B cell (primary cell): Measurements from ENCODE around the gene DLG2. TPM values are rescaled to one million over a fixed set of nuclear protein-coding genes. Genes with fewer than 3 reads are reported as not detected.

Experiments
- ATAC-seq: fragments of 200-7000 bp; cut with Tn5 transposase; one replicate; pipeline ENCODE4 v1.10.0; 2021; ENCODE audit warnings: low read depth, mild to moderate bottlenecking, moderate number of reproducible peaks, moderate library complexity
- CTCF ChIA-PET: fragments of 350-600 bp; sonication (Branson Sonifier 250); formaldehyde crosslinking; loops from one replicate; lab custom pipeline; 2021; ENCODE audit warnings: antibody characterized with exemption, inconsistent platforms; lab: Charles Lee
- POLR2A ChIA-PET: fragments of 350-600 bp; sonication (Branson Sonifier 250); formaldehyde crosslinking; loops from one replicate; lab custom pipeline; 2021; ENCODE audit warnings: antibody characterized with exemption; lab: Charles Lee
- DNase-seq: peaks from one replicate; pipeline ENCODE4 v3.0.0; 2013
- H2AFZ ChIP-seq: 2 replicates; pipeline ENCODE4 v1.6.1; 2012; ENCODE audit warnings: mild to moderate bottlenecking, low read depth, low read length; ENCODE audit not compliant: insufficient read depth, poor library complexity, severe bottlenecking
- H3K27ac ChIP-seq, 2 donors: 1 replicate in 1 of 2; 2 replicates in 1 of 2; pipeline ENCODE4 v1.5.1; 2012 to 2013; ENCODE audit warnings: low read length in 2 of 2, mild to moderate bottlenecking in 2 of 2, moderate library complexity in 1 of 2
- H3K27me3 ChIP-seq, 4 experiments: fragments of 200-600 bp in 1 of 4; sonication (generic) in 1 of 4; replicated peaks in 1 of 4; 1 replicate in 2 of 4; 2 replicates in 2 of 4; pipeline versions ENCODE4 v1.6.1 to v1.7.0; 2013 to 2016; ENCODE audit warnings: low read length in 3 of 4, mild to moderate bottlenecking in 2 of 4, mixed read lengths in 1 of 4, moderate library complexity in 1 of 4; ENCODE audit not compliant: insufficient read depth in 4 of 4, control insufficient read depth in 3 of 4; ENCODE audit errors: control extremely low read depth in 1 of 4
- H3K36me3 ChIP-seq, 2 experiments: replicated peaks in 1 of 2; 1 replicate in 1 of 2; 2 replicates in 1 of 2; pipeline versions ENCODE4 v1.6.1 to v1.7.1; 2013; ENCODE audit warnings: low read length in 1 of 2; ENCODE audit not compliant: insufficient read depth in 2 of 2, control insufficient read depth in 1 of 2; ENCODE audit errors: control extremely low read depth in 1 of 2, extremely low read depth in 1 of 2
- H3K4me1 ChIP-seq, 2 donors: fragments of 200-600 bp in 1 of 2; sonication (generic) in 1 of 2; 1 replicate in 1 of 2; 2 replicates in 1 of 2; pipeline versions ENCODE4 v1.5.1 to v1.6.1; 2013 to 2017; ENCODE audit warnings: low read length in 2 of 2; ENCODE audit not compliant: control insufficient read depth in 2 of 2, insufficient read depth in 2 of 2
- H3K4me2 ChIP-seq: replicated peaks from 2 replicates; pipeline ENCODE3; 2012; ENCODE audit warnings: mild to moderate bottlenecking, low read depth, low read length; ENCODE audit not compliant: poor library complexity, severe bottlenecking
- H3K4me3 ChIP-seq, 5 experiments: fragments of 200-600 bp in 1 of 5; sonication (generic) in 1 of 5; 1 replicate in 3 of 5; 2 replicates in 2 of 5; pipeline versions ENCODE4 v1.5.1 to v1.7.0; 2011 to 2016; ENCODE audit warnings: low read length in 4 of 5, mild to moderate bottlenecking in 4 of 5, low read depth in 2 of 5, control low read depth in 1 of 5, moderate library complexity in 1 of 5; ENCODE audit not compliant: insufficient read depth in 1 of 5; ENCODE audit errors: control extremely low read depth in 1 of 5, extremely low read depth in 1 of 5
- H3K79me2 ChIP-seq: fragments of 200-600 bp; sonication (generic); one replicate; pipeline ENCODE4 v1.6.0; 2016; ENCODE audit warnings: low read length; ENCODE audit not compliant: control insufficient read depth, insufficient read depth
- H3K9ac ChIP-seq: fragments of 200-600 bp; sonication (generic); 2 replicates; pipeline ENCODE4 v1.6.1; 2017; ENCODE audit warnings: mild to moderate bottlenecking, low read length, moderate library complexity
- H3K9me3 ChIP-seq, 3 donors: one replicate each; pipeline versions ENCODE4 v1.6.1 to v1.7.1; 2013; ENCODE audit warnings: low read length in 2 of 3; ENCODE audit not compliant: control insufficient read depth in 2 of 3, insufficient read depth in 1 of 3; ENCODE audit errors: control extremely low read depth in 1 of 3
- H4K20me1 ChIP-seq: 2 replicates; pipeline ENCODE4 v1.6.0; 2012; ENCODE audit warnings: mild to moderate bottlenecking, low read length; ENCODE audit not compliant: insufficient read depth, control insufficient read depth, poor library complexity, severe bottlenecking
- H3K27ac Mint-ChIP-seq: one replicate; pipeline ENCODE4 v1.8.0; 2021; ENCODE audit warnings: mixed read lengths
- H3K27me3 Mint-ChIP-seq: one replicate; pipeline ENCODE4 v1.8.0; 2021; ENCODE audit warnings: mixed read lengths
- H3K4me1 Mint-ChIP-seq: one replicate; pipeline ENCODE4 v1.8.0; 2021; ENCODE audit warnings: mixed read lengths
- H3K4me3 Mint-ChIP-seq: one replicate; pipeline ENCODE4 v1.8.0; 2021; ENCODE audit warnings: mixed read lengths
- H3K9me3 Mint-ChIP-seq: one replicate; pipeline ENCODE4 v1.8.0; 2022; ENCODE audit warnings: mixed read lengths; ENCODE audit not compliant: insufficient read depth
- CTCF ChIP-seq: fragments of 200-600 bp; IDR thresholded peaks from one replicate; pipeline ENCODE4 v1.8.0; 2022; ENCODE audit warnings: antibody characterized with exemption, mild to moderate bottlenecking
- EZH2 ChIP-seq: IDR thresholded peaks from 2 replicates; pipeline ENCODE4 v1.6.1; 2012; ENCODE audit warnings: borderline replicate concordance, low read depth, mild to moderate bottlenecking, moderate library complexity, low read length; ENCODE audit not compliant: insufficient read depth, poor library complexity, severe bottlenecking
- WGBS: methylation state at CpG from one replicate; pipeline ENCODE4 v1.1.5; 2013; ENCODE audit warnings: missing lambda C conversion rate; ENCODE audit not compliant: insufficient coverage; 5-methylcytosine and 5-hydroxymethylcytosine counted together
- intact Hi-C: fragments of 100-400 bp; cut with micrococcal nuclease; formaldehyde crosslinking; loops from one replicate; pipeline ENCODE4 v1.10.0; 2022
- polyA plus RNA-seq: library from polyadenylated mRNA; depleted of rRNA; stranded (reverse); fragments of >200 nt; gene quantifications from 2 replicates; pipeline ENCODE4 v1.2.3, GENCODE V29; 2012
- total RNA-seq, 2 donors: library from RNA; stranded (reverse); fragments of 120-200 nt in 1 of 2; gene quantifications; 1 replicate in 1 of 2; 2 replicates in 1 of 2; pipeline versions ENCODE4 v1.2.3 to v1.2.4, GENCODE V29; 2013 to 2022

The DLG2 gene
- total and polyA plus RNA-seq, 2 donors (not counting 1 experiment from before 2014, with no cell fraction given): 0.54 to 5.4 TPM

- peaks cover 13% of the 10 kb centered on the region for H3K9me3 Mint-ChIP-seq
- H3K27me3 Mint-ChIP-seq: no peaks in the 10 kb centered on the region
- no peaks in the 10 kb centered on the region for H3K36me3 ChIP-seq
- H3K27me3 ChIP-seq: no peaks in the 10 kb centered on the region
- no peak overlapping the region for H3K27ac ChIP-seq
- no peak overlapping the region for H3K4me3 ChIP-seq
- H3K4me2 ChIP-seq: no peak overlapping the region
- H3K4me1 ChIP-seq: peaks cover 0 to 5% of the 10 kb centered on the region in 2 donors
- POLR2A ChIA-PET: no interaction called here
- no peak overlapping the region for H3K4me3 Mint-ChIP-seq
- H3K4me1 Mint-ChIP-seq: peaks cover 7% of the 10 kb centered on the region
- no peak overlapping the region for H3K9ac ChIP-seq
- TF ChIP-seq EZH2 (no peak), CTCF (no peak)
- intact Hi-C loops: no loop called here
- no peaks in the 10 kb centered on the region for H3K79me2 ChIP-seq
- ATAC-seq (no peak), DNase-seq (no peak)
- H3K27ac Mint-ChIP-seq: no peak overlapping the region
- no CpG with 5 or more reads among the region's 2 CpGs for WGBS
- CTCF ChIA-PET: no interaction called here
- H4K20me1 ChIP-seq: no peaks in the 10 kb centered on the region
- peaks cover 0 to 5% (median 0%) of the 10 kb centered on the region in 3 donors for H3K9me3 ChIP-seq
- H2AFZ ChIP-seq: no peak overlapping the region
Observed at GRCh38 chr11:85394283-85394682, 232.9 kb downstream of the DLG2 start.

- Histone ChIP-seq H3K4me2 (no peak overlapping the region), H3K4me3 (no peak overlapping the region), H4K20me1 (no peaks in the 10 kb centered on the region), H3K4me1 (peaks cover 0 to 5% of the 10 kb centered on the region in 2 donors), H3K9ac (no peak overlapping the region), H3K9me3 (peaks cover 0 to 8% (median 0%) of the 10 kb centered on the region in 3 donors), H2AFZ (no peak overlapping the region), H3K36me3 (no peaks in the 10 kb centered on the region), H3K79me2 (no peaks in the 10 kb centered on the region), H3K27me3 (no peaks in the 10 kb centered on the region), H3K27ac (no peak overlapping the region)
- no peak for DNase-seq
- intact Hi-C loops: no loop called here
- H3K4me3 Mint-ChIP-seq: no peak overlapping the region
- TF ChIP-seq EZH2 (no peak), CTCF (no peak)
- CTCF ChIA-PET: no interaction called here
- ATAC-seq: no peak
- POLR2A ChIA-PET: no interaction called here
- H3K9me3 Mint-ChIP-seq: peaks cover 9% of the 10 kb centered on the region
- WGBS: no CpG with 5 or more reads among the region's 1 CpG
- H3K27me3 Mint-ChIP-seq: no peaks in the 10 kb centered on the region
- H3K4me1 Mint-ChIP-seq: peaks cover 7% of the 10 kb centered on the region
- no peak overlapping the region for H3K27ac Mint-ChIP-seq
Observed at GRCh38 chr11:85391141-85391540, 236.0 kb downstream of the DLG2 start.
